ENCODE measurements around the gene SND1. TPM values are rescaled to one million over a fixed set of nuclear protein-coding genes. Genes with fewer than 3 reads are reported as not detected.

Gene SND1
- total RNA-seq, 1 experiment from 2014 or later, result 218 TPM

DNA sequence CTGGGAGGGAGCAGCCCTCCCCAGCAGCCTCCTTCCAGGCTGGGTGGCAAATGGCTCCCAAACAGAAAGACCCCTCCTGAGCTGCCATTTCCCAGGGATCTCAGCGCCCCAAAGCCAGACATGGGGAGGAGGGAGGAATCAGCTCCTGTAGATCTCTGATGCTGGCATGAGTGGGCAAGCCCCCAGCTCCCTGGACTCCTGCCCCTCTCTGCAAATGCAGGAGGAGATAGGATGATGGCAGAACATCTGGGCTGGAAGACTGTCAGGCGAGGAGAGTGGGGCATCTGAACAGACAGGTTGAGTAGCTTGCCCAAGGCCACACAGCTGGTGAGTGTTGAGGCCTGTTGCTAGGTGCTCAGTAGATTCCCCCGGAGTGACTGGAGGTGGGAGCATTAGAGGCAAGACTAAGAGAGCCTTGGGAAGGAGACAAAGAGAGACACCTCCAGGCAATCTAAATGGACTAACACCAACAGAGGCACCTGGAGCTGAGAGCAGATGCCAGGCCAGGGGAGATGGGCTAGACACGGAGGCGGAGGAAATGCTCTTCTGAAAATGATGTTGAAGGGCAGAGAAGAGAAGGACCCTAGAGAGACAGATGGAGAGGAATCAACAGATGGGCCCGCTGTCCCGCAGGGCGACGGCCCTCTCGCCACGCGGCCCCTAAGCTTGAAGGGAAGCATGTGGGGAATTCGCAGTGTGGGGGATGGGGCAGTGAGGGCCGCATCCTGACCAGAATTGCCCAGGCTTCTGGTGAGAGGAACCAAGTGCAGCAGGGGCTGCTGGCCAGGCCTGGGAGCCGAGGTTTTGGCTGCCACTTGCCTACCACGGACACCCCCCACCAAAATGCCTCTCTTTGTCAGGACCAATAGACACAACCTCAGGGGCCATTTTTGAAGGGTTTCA is 464.1 kb downstream of the SND1 start:
- no peak for DNase-seq
- no peaks in the 10 kb centered on the region for H3K9me3 ChIP-seq (ENCODE audit: control insufficient read depth, low read depth, low read length)
- no peak overlapping the region for H3K4ac ChIP-seq (ENCODE audit: low read depth, low read length)
- no peak overlapping the region for H2BK120ac ChIP-seq (ENCODE audit: low read depth, low read length, poor library complexity, severe bottlenecking)
- H3K27me3 ChIP-seq (ENCODE audit: insufficient read depth, low read length), result no peaks in the 10 kb centered on the region; the same call in 1 of the 2 replicates
- peak overlapping the region; percentile 26; the same call in 1 of the 2 replicates for H3K14ac ChIP-seq (ENCODE audit: insufficient read depth, low read length)
- no peak overlapping the region for H4K5ac ChIP-seq (ENCODE audit: insufficient read length, low read depth, low read length)
- no peaks in the 10 kb centered on the region for H3K79me2 ChIP-seq (ENCODE audit: insufficient read depth, low read length)
- H2AK5ac ChIP-seq (ENCODE audit: insufficient read length, low read length), result no peak overlapping the region
- Mint-ChIP-seq H3K27ac (peak overlapping the region in 1 of 3 experiments; percentile 44; a peak in 1 of 7 replicates), H3K36me3 (ENCODE audit: insufficient read depth in 1 of 3, low read depth in 3 of 3) (no peaks in the 10 kb centered on the region), H3K4me1 (peaks cover 5 to 8% of the 10 kb centered on the region in 2 experiments), H3K4me3 (no peak overlapping the region), H3K9me3 (no peaks in the 10 kb centered on the region), H3K27me3 (ENCODE audit: low read depth) (peaks cover 70% of the 10 kb centered on the region)
- H3K23me2 ChIP-seq (ENCODE audit: insufficient read length, low read depth, low read length, poor library complexity, severe bottlenecking), result no peaks in the 10 kb centered on the region
- no peak overlapping the region for H3K27ac ChIP-seq (ENCODE audit: insufficient read length, low read depth, low read length)
- no peak overlapping the region for H4K8ac ChIP-seq (replicated peaks; ENCODE audit: insufficient read length, low read depth, low read length)
- no peaks in the 10 kb centered on the region for H3K4me1 ChIP-seq (ENCODE audit: insufficient read depth, low read length)
- no peak overlapping the region for H3K4me2 ChIP-seq (ENCODE audit: insufficient read depth, insufficient read length, low read length)
- H3K18ac ChIP-seq (ENCODE audit: insufficient read length, low read depth, low read length), result no peak overlapping the region
- no peak overlapping the region for H3K56ac ChIP-seq (ENCODE audit: insufficient read length, low read depth, low read length)
- H2BK15ac ChIP-seq (ENCODE audit: low read depth, low read length), result no peak overlapping the region
- no peak overlapping the region for H3K9ac ChIP-seq (ENCODE audit: extremely low read depth, insufficient read length, low read length)
- H3K23ac ChIP-seq (ENCODE audit: insufficient read length, low read depth, low read length), result no peak overlapping the region
- no peaks in the 10 kb centered on the region for H4K20me1 ChIP-seq (ENCODE audit: control insufficient read depth, insufficient read depth, insufficient read length)
- H2BK5ac ChIP-seq (ENCODE audit: insufficient read length, low read length), result no peak overlapping the region
- H2AFZ ChIP-seq (ENCODE audit: low read length), result no peak overlapping the region
- WGBS (ENCODE audit: extremely low coverage, insufficient read length, low lambda C conversion rate), result no CpG with 5 or more reads among the region's 16 CpGs
- TF ChIP-seq, protein P1, sequence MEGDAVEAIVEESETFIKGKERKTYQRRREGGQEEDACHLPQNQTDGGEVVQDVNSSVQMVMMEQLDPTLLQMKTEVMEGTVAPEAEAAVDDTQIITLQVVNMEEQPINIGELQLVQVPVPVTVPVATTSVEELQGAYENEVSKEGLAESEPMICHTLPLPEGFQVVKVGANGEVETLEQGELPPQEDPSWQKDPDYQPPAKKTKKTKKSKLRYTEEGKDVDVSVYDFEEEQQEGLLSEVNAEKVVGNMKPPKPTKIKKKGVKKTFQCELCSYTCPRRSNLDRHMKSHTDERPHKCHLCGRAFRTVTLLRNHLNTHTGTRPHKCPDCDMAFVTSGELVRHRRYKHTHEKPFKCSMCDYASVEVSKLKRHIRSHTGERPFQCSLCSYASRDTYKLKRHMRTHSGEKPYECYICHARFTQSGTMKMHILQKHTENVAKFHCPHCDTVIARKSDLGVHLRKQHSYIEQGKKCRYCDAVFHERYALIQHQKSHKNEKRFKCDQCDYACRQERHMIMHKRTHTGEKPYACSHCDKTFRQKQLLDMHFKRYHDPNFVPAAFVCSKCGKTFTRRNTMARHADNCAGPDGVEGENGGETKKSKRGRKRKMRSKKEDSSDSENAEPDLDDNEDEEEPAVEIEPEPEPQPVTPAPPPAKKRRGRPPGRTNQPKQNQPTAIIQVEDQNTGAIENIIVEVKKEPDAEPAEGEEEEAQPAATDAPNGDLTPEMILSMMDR (conservative IDR thresholded peaks at IDR 0.05), result no peak
- H4K91ac ChIP-seq (ENCODE audit: insufficient read length, low read depth, low read length), result no peak overlapping the region
- H2BK20ac ChIP-seq (ENCODE audit: low read depth, low read length, poor library complexity, severe bottlenecking), result no peak overlapping the region
- no peak overlapping the region for H3T11ph ChIP-seq (ENCODE audit: low read length)
- no peak overlapping the region for H2BK12ac ChIP-seq (ENCODE audit: insufficient read length, low read depth, low read length)
- H3K79me1 ChIP-seq (ENCODE audit: insufficient read depth, low read depth, low read length, poor library complexity, severe bottlenecking), result no peaks in the 10 kb centered on the region

Data from H9 (cell line).